Colon (tissue), 2 donors: Measurements from ENCODE around the gene OR10H1.
"Not testable (repeated sequence)": the region's sequence is repeated elsewhere in the genome, so short reads cannot be mapped to it uniquely, and the experiment has no call there.

Experiments
- FAIRE-seq: peaks from 2 replicates; lab custom pipeline; 2012; peaks lifted over from hg19 to GRCh38; lab: Jason Lieb, UNC
- donor health status: control.
- donor health status: control.

OR10H1 gene

GRCh38 chr19:15774159-15774558 lies 41.3 kb downstream of the OR10H1 start:
- not testable (repeated sequence) for FAIRE-seq

- FAIRE-seq = no peak
Observed at GRCh38 chr19:15769586-15769985, 45.9 kb downstream of the OR10H1 start.

- no peak for FAIRE-seq
Observed at GRCh38 chr19:15759962-15760565, 55.4 kb downstream of the OR10H1 start.

GRCh38 chr19:15758379-15758778 lies 57.1 kb downstream of the OR10H1 start:
- no peak for FAIRE-seq
